HepG2 (cell line): Measurements from ENCODE around the gene ARHGEF40. TPM values are rescaled to one million over a fixed set of nuclear protein-coding genes. Genes with fewer than 3 reads are reported as not detected.

ENCODE experiments used
- ELF3 ChIP-seq: IDR thresholded peaks from 2 replicates; pipeline ENCODE4 v1.6.1; 2016; ENCODE audit warnings: missing genetic modification reagents, missing compliant biosample characterization
- GATAD1 ChIP-seq: IDR thresholded peaks from 2 replicates; pipeline ENCODE4 v1.6.1; 2016; ENCODE audit warnings: missing genetic modification reagents, missing compliant biosample characterization
- HNF4A ChIP-seq: sonication (generic); formaldehyde crosslinking; IDR thresholded peaks from 2 replicates; pipeline ENCODE4 v1.4.0; 2020; ENCODE audit warnings: missing genetic modification reagents
- SIN3A ChIP-seq: IDR thresholded peaks from 2 replicates; pipeline ENCODE4 v1.6.1; 2011; ENCODE audit warnings: low read depth, mild to moderate bottlenecking, control low read depth, low read length, borderline replicate concordance
- TBP ChIP-seq: sonication (generic); formaldehyde crosslinking; IDR thresholded peaks from 2 replicates; pipeline ENCODE4 v1.5.0; 2020; ENCODE audit warnings: missing genetic modification reagents
- YY1 ChIP-seq: IDR thresholded peaks from 2 replicates; pipeline ENCODE4 v1.6.1; 2011; ENCODE audit warnings: low read length, low read depth, moderate library complexity, mild to moderate bottlenecking; ENCODE audit not compliant: insufficient read depth, insufficient replicate concordance
- ZMYM3 ChIP-seq: sonication (generic); formaldehyde crosslinking; IDR thresholded peaks from 2 replicates; pipeline ENCODE4 v1.5.1; 2020; ENCODE audit warnings: mild to moderate bottlenecking, missing genetic modification reagents
- ZNF101 ChIP-seq: sonication (generic); formaldehyde crosslinking; IDR thresholded peaks from 2 replicates; pipeline ENCODE4 v1.4.0; 2020; ENCODE audit warnings: mild to moderate bottlenecking, low read depth, missing genetic modification reagents, borderline replicate concordance
- ZNF138 ChIP-seq: sonication (generic); formaldehyde crosslinking; IDR thresholded peaks from 2 replicates; pipeline ENCODE4 v1.5.0; 2020; ENCODE audit warnings: mild to moderate bottlenecking, low read depth, missing genetic modification reagents
- ZNF281 ChIP-seq: sonication (generic); formaldehyde crosslinking; IDR thresholded peaks from 2 replicates; pipeline ENCODE4 v1.4.0; 2020; ENCODE audit warnings: missing genetic modification reagents, borderline replicate concordance
- ZNF331 ChIP-seq: sonication (generic); formaldehyde crosslinking; IDR thresholded peaks from 2 replicates; pipeline ENCODE4 v1.4.0; 2020; ENCODE audit warnings: missing genetic modification reagents
- ZNF432 ChIP-seq: sonication (generic); formaldehyde crosslinking; IDR thresholded peaks from 2 replicates; pipeline ENCODE4 v1.5.0; 2020; ENCODE audit warnings: missing genetic modification reagents, mild to moderate bottlenecking, borderline replicate concordance
- ZNF777 ChIP-seq: sonication (generic); formaldehyde crosslinking; IDR thresholded peaks from 2 replicates; pipeline ENCODE4 v1.4.0; 2020; ENCODE audit warnings: missing genetic modification reagents
- ZSCAN5A ChIP-seq: sonication (generic); formaldehyde crosslinking; IDR thresholded peaks from 2 replicates; pipeline ENCODE4 v1.8.0; 2022; ENCODE audit warnings: mild to moderate bottlenecking, missing genetic modification reagents, borderline replicate concordance
- polyA plus RNA-seq, 8 experiments: library from polyadenylated mRNA; depleted of rRNA in 3 of 8; stranded (reverse) in 7 of 8; unstranded in 1 of 8; fragments of >200 nt; fragmentation: Illumina TruSeq in 4 of 8; extraction: Trizol in 4 of 8; gene quantifications; 2 replicates each; pipeline versions ENCODE4 v1.2.1 to v1.2.3, GENCODE V29; 2011 to 2016; ENCODE audit warnings: low read depth in 4 of 8, missing spikeins in 1 of 8, mixed read lengths in 1 of 8; ENCODE audit not compliant: insufficient read depth in 1 of 8
- total RNA-seq, 5 experiments: library from RNA; depleted of rRNA; stranded (reverse); fragments of >200 nt; fragmentation: Illumina TruSeq; extraction: Trizol; gene quantifications; 2 replicates each; pipeline ENCODE4 v1.2.3, GENCODE V29; 2016; ENCODE audit warnings: low read depth in 1 of 5
- TF ChIP-seq, protein P1 (sequence below): sonication (generic); formaldehyde crosslinking; IDR thresholded peaks from one replicate; pipeline ENCODE4 v1.5.1; 2020; ENCODE audit warnings: mild to moderate bottlenecking, missing genetic modification reagents; ENCODE audit errors: not compliant biosample characterization

The ARHGEF40 gene
- total and polyA plus RNA-seq, 2 of the 13 experiments (the other 11 are each of a cell fraction or from before 2014, with no cell fraction given) = 28.1 to 78.1 TPM

DNA sequence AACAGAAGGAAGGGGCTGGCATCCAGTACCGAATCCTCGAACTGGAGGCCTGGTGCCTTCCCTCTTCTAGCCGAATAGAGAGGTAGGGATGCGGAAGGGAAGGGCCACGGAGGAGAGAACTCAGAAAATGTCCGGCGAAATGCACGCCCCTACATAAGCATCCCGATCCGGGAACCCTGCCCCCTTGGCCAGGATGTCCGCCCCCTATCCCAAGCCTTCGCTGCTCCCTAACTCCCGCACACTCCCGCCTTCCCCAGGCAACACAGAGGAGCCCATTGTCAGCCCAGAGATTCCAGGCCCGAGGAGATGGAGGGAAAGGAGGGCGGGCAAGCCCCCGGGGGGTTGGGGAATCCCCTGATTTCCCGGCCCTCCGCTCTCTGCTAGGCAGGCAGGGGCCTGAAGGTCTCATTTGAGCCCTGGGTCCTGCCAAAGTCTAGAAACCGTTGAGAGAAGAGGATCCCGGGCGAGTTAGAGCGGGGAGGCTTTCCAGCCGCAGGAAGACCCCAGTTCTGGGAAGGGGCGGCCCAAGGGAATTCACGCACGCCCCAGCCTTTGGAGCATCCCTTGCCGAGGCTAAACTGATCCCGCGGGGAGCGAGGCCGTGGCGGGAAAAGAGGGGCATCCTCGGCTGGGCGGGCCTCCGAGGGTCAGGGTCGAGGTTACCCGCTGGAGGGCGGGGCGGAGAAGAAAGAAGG, 569 bp upstream of the ARHGEF40 start (continued):
- TF ChIP-seq ZNF281 (CRISPR knock-in tag) = no peak
- TF ChIP-seq HNF4A (CRISPR knock-in tag) = peak; percentile 50
- TF ChIP-seq ZNF101 (CRISPR knock-in tag) = 0 out of 2 replicates have a peak, but pooled peaks have one; percentile 36
- TF ChIP-seq TBP (CRISPR knock-in tag) = no peak
- TF ChIP-seq YY1 = peak; percentile 58
- TF ChIP-seq ZNF331 (CRISPR knock-in tag) = peak; percentile 41; the same call in 1 of the 2 replicates
- TF ChIP-seq ZNF432 (CRISPR knock-in tag) = peak; percentile 9; the same call in 1 of the 2 replicates
- peak; percentile 62; the same call in 1 of the 2 replicates for TF ChIP-seq ZSCAN5A (CRISPR knock-in tag)
- peak; percentile 81; the same call in 1 of the 2 replicates for TF ChIP-seq SIN3A
- TF ChIP-seq ZMYM3 (CRISPR knock-in tag) = no peak
- no peak; the same call in 1 of the 2 replicates for TF ChIP-seq ZNF777 (CRISPR knock-in tag)
- TF ChIP-seq ZNF138 (CRISPR knock-in tag) = peak; percentile 41; the same call in 1 of the 2 replicates
- no peak; the same call in 1 of the 2 replicates for TF ChIP-seq ELF3
- TF ChIP-seq GATAD1 = no peak
- TF ChIP-seq, protein P1, sequence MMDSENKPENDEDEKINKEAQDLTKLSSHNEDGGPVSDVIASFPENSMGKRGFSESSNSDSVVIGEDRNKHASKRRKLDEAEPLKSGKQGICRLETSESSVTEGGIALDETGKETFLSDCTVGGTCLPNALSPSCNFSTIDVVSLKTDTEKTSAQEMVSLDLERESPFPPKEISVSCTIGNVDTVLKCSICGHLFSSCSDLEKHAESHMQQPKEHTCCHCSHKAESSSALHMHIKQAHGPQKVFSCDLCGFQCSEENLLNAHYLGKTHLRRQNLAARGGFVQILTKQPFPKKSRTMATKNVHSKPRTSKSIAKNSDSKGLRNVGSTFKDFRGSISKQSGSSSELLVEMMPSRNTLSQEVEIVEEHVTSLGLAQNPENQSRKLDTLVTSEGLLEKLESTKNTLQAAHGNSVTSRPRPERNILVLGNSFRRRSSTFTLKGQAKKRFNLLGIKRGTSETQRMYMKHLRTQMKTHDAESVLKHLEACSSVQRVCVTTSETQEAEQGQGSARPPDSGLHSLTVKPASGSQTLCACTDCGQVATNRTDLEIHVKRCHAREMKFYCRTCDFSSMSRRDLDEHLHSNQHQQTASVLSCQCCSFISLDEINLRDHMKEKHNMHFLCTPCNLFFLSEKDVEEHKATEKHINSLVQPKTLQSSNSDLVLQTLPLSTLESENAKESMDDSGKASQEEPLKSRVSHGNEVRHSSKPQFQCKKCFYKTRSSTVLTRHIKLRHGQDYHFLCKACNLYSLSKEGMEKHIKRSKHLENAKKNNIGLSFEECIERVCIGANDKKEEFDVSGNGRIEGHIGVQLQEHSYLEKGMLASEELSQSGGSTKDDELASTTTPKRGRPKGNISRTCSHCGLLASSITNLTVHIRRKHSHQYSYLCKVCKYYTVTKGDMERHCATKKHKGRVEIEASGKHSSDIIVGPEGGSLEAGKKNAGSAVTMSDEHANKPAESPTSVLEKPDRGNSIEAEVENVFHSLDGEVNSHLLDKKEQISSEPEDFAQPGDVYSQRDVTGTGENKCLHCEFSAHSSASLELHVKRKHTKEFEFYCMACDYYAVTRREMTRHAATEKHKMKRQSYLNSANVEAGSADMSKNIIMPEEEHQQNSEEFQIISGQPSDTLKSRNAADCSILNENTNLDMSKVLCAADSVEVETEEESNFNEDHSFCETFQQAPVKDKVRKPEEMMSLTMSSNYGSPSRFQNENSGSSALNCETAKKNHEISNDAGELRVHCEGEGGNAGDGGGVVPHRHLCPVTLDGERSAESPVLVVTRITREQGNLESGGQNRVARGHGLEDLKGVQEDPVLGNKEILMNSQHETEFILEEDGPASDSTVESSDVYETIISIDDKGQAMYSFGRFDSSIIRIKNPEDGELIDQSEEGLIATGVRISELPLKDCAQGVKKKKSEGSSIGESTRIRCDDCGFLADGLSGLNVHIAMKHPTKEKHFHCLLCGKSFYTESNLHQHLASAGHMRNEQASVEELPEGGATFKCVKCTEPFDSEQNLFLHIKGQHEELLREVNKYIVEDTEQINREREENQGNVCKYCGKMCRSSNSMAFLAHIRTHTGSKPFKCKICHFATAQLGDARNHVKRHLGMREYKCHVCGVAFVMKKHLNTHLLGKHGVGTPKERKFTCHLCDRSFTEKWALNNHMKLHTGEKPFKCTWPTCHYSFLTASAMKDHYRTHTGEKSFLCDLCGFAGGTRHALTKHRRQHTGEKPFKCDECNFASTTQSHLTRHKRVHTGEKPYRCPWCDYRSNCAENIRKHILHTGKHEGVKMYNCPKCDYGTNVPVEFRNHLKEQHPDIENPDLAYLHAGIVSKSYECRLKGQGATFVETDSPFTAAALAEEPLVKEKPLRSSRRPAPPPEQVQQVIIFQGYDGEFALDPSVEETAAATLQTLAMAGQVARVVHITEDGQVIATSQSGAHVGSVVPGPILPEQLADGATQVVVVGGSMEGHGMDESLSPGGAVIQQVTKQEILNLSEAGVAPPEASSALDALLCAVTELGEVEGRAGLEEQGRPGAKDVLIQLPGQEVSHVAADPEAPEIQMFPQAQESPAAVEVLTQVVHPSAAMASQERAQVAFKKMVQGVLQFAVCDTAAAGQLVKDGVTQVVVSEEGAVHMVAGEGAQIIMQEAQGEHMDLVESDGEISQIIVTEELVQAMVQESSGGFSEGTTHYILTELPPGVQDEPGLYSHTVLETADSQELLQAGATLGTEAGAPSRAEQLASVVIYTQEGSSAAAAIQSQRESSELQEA (CRISPR knock-in tag) = peak; percentile 67
